Astrocyte of the cerebellum (primary cell): ENCODE data around the gene CACNA1B.

ENCODE experiments used
- DNase-seq: peaks from one replicate; pipeline ENCODE4 v3.0.0-alpha.2; 2011; ENCODE audit warnings: low read depth
- H3K4me3 ChIP-seq: 2 replicates; pipeline ENCODE4 v1.5.1; 2011; ENCODE audit warnings: mild to moderate bottlenecking, low read depth, low read length, moderate library complexity
- in situ Hi-C: cut with HindIII; loops from 2 replicates; pipeline ENCODE4 v1.10.0; 2017; ENCODE audit warnings: low sequenced_read_pairs
- TF ChIP-seq, protein P1 (sequence below): IDR thresholded peaks from 2 replicates; pipeline ENCODE4 v1.5.1; 2012; ENCODE audit warnings: low read length, low read depth, moderate library complexity, mild to moderate bottlenecking; ENCODE audit errors: missing control alignments

The CACNA1B gene

DNA sequence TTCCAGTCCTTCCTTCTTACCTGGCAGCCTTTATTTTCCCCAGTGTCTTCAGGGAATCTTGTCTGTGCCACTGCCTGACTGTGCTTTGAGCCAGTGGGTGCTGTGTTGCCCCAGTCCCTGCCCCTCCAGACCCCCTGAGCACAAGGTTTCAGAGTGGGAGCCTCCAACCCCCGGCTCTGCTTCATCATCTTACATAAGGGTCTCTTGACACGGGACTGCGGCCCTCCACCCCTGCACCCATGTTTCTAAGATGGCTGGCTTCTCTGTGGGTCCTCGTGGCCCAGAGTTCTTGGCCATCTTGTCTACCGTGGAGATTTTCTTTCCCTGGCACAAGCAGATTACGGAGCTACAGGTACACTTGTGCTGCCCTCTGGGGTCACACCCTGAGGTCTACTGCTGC lies 194.1 kb downstream of the CACNA1B start:
- in situ Hi-C loops, result no loop called here

DNA sequence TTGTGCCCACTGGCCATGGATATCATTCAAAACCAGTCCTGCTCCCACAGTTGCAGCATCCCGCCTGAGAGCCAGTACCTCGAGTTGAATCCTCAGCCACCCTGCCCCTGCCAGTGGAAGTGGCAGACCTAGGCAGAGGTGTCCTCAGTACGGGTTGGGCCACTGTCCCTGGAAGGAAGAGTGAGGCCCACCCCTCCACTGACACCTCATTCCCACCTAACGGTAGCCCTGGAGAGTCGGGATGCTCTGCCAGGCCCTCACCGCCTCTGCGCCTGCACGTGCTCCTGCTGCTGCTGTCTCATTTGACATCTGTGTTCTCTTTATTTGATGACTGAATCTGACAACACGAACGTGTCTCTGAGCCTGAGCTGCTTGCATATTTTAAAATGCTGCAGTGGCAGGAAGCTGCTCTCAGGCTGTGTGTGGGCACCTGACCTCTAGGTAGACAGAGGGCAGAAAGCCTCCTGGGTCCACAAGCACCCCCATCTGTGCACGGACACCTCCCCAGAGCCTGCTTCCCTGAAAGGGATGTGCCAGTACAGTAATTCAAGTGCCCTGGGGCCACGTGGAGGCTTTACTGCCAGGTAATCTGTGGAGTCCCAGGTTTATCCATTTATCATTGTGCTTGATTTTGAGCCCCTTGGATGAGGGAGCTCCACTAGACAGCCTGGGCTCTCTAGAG lies 194.7 kb downstream of the CACNA1B start:
- no peak for DNase-seq
- in situ Hi-C loops, result no loop called here
- TF ChIP-seq, protein P1, sequence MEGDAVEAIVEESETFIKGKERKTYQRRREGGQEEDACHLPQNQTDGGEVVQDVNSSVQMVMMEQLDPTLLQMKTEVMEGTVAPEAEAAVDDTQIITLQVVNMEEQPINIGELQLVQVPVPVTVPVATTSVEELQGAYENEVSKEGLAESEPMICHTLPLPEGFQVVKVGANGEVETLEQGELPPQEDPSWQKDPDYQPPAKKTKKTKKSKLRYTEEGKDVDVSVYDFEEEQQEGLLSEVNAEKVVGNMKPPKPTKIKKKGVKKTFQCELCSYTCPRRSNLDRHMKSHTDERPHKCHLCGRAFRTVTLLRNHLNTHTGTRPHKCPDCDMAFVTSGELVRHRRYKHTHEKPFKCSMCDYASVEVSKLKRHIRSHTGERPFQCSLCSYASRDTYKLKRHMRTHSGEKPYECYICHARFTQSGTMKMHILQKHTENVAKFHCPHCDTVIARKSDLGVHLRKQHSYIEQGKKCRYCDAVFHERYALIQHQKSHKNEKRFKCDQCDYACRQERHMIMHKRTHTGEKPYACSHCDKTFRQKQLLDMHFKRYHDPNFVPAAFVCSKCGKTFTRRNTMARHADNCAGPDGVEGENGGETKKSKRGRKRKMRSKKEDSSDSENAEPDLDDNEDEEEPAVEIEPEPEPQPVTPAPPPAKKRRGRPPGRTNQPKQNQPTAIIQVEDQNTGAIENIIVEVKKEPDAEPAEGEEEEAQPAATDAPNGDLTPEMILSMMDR, result no peak
- no peak overlapping the region for H3K4me3 ChIP-seq

More for the DNA sequence above, 194.1 kb downstream of the CACNA1B start:
- TF ChIP-seq, protein P1, result no peak
- H3K4me3 ChIP-seq, result no peak overlapping the region
- no peak for DNase-seq

GRCh38 chr9:138072897-138073296 lies 195.3 kb downstream of the CACNA1B start:
- no peak overlapping the region for H3K4me3 ChIP-seq
- TF ChIP-seq, protein P1, result no peak
- in situ Hi-C loops, result no loop called here
- no peak for DNase-seq

GRCh38 chr9:138073408-138073807 lies 195.8 kb downstream of the CACNA1B start:
- in situ Hi-C loops, result no loop called here
- TF ChIP-seq, protein P1, result no peak
- DNase-seq, result no peak
- H3K4me3 ChIP-seq, result no peak overlapping the region

DNA sequence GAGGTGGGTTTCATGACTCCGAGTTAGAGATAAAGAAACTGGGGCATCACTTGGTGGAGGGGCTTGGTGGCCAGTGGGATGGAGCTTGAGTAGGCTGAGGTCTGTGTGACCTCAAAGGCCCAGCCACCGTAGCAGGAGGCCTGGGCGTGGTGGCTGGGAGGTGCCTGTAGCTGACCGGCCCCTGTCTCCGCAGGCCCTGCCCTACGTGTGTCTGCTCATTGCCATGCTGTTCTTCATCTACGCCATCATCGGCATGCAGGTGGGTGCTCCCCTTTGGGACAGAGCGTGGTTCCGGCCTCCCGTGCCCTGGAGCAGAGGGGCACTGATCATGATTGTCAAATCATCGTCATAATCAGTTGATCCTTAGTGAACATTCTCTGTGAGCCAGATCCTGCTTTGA lies 196.2 kb downstream of the CACNA1B start:
- no peak for DNase-seq

GRCh38 chr9:138074516-138074915 lies 196.9 kb downstream of the CACNA1B start:
- DNase-seq, result no peak
- TF ChIP-seq, protein P1, result no peak
- no peak overlapping the region for H3K4me3 ChIP-seq
- in situ Hi-C loops, result no loop called here

More for the DNA sequence above, 196.2 kb downstream of the CACNA1B start:
- in situ Hi-C loops, result no loop called here
- TF ChIP-seq, protein P1, result no peak
- no peak overlapping the region for H3K4me3 ChIP-seq
